GM23248 (cell line): ENCODE measurements around the gene ATP7A. TPM values are rescaled to one million over a fixed set of nuclear protein-coding genes. Genes with fewer than 3 reads are reported as not detected.

ENCODE experiments used
- DNase-seq: peaks from one replicate; pipeline ENCODE4 v3.0.0-alpha.2; 2015
- H2AFZ ChIP-seq: fragments of 200-600 bp; sonication (generic); 2 replicates; pipeline ENCODE4 v1.6.1; 2016; ENCODE audit warnings: antibody characterized with exemption
- H3F3A ChIP-seq: fragments of 200-600 bp; sonication (generic); 2 replicates; pipeline ENCODE4 v1.6.1; 2016; ENCODE audit warnings: mild to moderate bottlenecking, antibody characterized with exemption, mixed run types; ENCODE audit not compliant: insufficient read depth
- H3K27ac ChIP-seq: fragments of 200-600 bp; sonication (generic); 2 replicates; pipeline ENCODE4 v1.5.1; 2016; ENCODE audit warnings: mild to moderate bottlenecking
- H3K27me3 ChIP-seq: fragments of 200-600 bp; sonication (generic); replicated peaks from 2 replicates; pipeline ENCODE4 v1.6.1; 2016; ENCODE audit warnings: mild to moderate bottlenecking; ENCODE audit not compliant: insufficient read depth
- H3K36me3 ChIP-seq: fragments of 200-600 bp; sonication (generic); 2 replicates; pipeline ENCODE4 v1.6.1; 2016; ENCODE audit warnings: low read depth, mild to moderate bottlenecking
- H3K4me1 ChIP-seq: fragments of 200-600 bp; sonication (generic); 2 replicates; pipeline ENCODE4 v1.6.1; 2016; ENCODE audit warnings: mild to moderate bottlenecking; ENCODE audit not compliant: insufficient read depth
- H3K4me2 ChIP-seq: fragments of 200-600 bp; sonication (generic); one replicate; pipeline ENCODE4 v1.6.1; 2016; ENCODE audit warnings: mild to moderate bottlenecking; ENCODE audit not compliant: unreplicated experiment
- H3K4me3 ChIP-seq: fragments of 200-600 bp; sonication (generic); 2 replicates; pipeline ENCODE4 v1.5.1; 2016; ENCODE audit warnings: mild to moderate bottlenecking
- H3K79me2 ChIP-seq: fragments of 200-600 bp; sonication (generic); 2 replicates; pipeline ENCODE4 v1.6.1; 2016; ENCODE audit warnings: mild to moderate bottlenecking; ENCODE audit not compliant: insufficient read depth
- H3K9ac ChIP-seq: fragments of 200-600 bp; sonication (generic); 2 replicates; pipeline ENCODE4 v1.6.1; 2016; ENCODE audit warnings: mild to moderate bottlenecking
- H3K9me2 ChIP-seq: fragments of 200-600 bp; sonication (generic); 2 replicates; pipeline ENCODE4 v1.6.1; 2016; ENCODE audit warnings: mixed run types, mild to moderate bottlenecking, moderate library complexity; ENCODE audit not compliant: insufficient read depth
- H3K9me3 ChIP-seq: fragments of 200-600 bp; sonication (generic); one replicate; pipeline ENCODE4 v1.6.1; 2017; ENCODE audit warnings: low read depth
- H4K20me1 ChIP-seq: fragments of 200-600 bp; sonication (generic); 2 replicates; pipeline ENCODE4 v1.6.0; 2016; ENCODE audit not compliant: insufficient read depth
- EZH2 ChIP-seq: fragments of 200-600 bp; sonication (generic); IDR thresholded peaks from 2 replicates; pipeline ENCODE4 v1.6.1; 2018; ENCODE audit warnings: antibody characterized with exemption, mild to moderate bottlenecking; ENCODE audit not compliant: insufficient read depth, poor library complexity, severe bottlenecking
- EZH2phosphoT487 ChIP-seq: fragments of 200-600 bp; sonication (generic); IDR thresholded peaks from 2 replicates; pipeline ENCODE4 v1.6.1; 2018; ENCODE audit warnings: antibody characterized with exemption, moderate library complexity, mild to moderate bottlenecking, low read depth; ENCODE audit not compliant: insufficient read depth
- WGBS, 2 experiments: methylation state at CpG; one replicate each; pipeline ENCODE4 v1.1.6; 2015 to 2017; ENCODE audit warnings: low lambda C conversion rate in 2 of 2, low coverage in 1 of 2; ENCODE audit errors: missing lambda C conversion rate in 2 of 2; 5-methylcytosine and 5-hydroxymethylcytosine counted together
- in situ Hi-C: fragments of 300-500 bp; cut with MboI; formaldehyde crosslinking; loops from 2 replicates; pipeline ENCODE4 v1.15.0; 2020
- polyA plus RNA-seq: library from polyadenylated mRNA; unstranded; fragments of >200 nt; fragmentation: Nextera tagmentation; extraction: Ambion mirVana; gene quantifications from 2 replicates; pipeline ENCODE4 v1.2.1, GENCODE V29; 2016
- total RNA-seq: library from RNA; depleted of rRNA; stranded (reverse); fragments of >200 nt; shearing (Covaris generic); gene quantifications from 2 replicates; pipeline ENCODE4 v1.2.3, GENCODE V29; 2014

The ATP7A gene
- total and polyA plus RNA-seq, 2 experiments from 2014 or later = 4.1 to 6.6 TPM

DNA sequence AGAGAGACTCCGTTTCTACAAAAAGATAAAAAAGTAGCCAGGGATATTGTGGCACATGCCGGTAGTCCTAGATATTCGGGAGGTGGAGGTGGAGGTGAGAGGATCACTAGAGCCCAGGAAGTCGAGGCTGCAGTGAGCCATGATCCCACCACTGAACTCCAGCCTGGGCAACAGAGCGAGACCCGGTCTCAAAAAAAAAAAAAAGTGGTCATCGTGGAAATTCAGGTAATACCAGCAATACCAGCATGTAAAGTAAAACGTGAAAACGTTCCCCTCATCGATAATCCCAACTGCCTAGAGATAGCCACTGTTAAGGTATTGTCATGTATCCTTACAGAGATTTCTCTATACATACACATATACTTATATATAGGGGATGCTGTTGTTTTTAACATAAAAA, 16.8 kb upstream of the ATP7A start:
- Histone ChIP-seq H4K20me1 (no peaks in the 10 kb centered on the region), H3K36me3 (no peaks in the 10 kb centered on the region), H3K4me1 (peaks cover 5% of the 10 kb centered on the region; the same call in 1 of the 2 replicates), H2AFZ (no peak overlapping the region), H3F3A (0 out of 2 replicates have a peak, but pooled peaks cover 10% of the 10 kb centered on the region), H3K9me3 (no peaks in the 10 kb centered on the region), H3K4me2 (peak overlapping the region; percentile 86), H3K9ac (peak overlapping the region; percentile 98; the same call in 1 of the 2 replicates), H3K27me3 (no peaks in the 10 kb centered on the region), H3K27ac (no peak overlapping the region), H3K79me2 (peaks cover 63% of the 10 kb centered on the region), H3K4me3 (peak overlapping the region; percentile 84), H3K9me2 (no peaks in the 10 kb centered on the region)
- in situ Hi-C loops = no loop called here
- no peak for DNase-seq
- TF ChIP-seq EZH2phosphoT487 = no peak
- no peak for TF ChIP-seq EZH2
- 89 to 97% methylated on average over 7 to 10 of the region's 10 CpGs for WGBS, 2 experiments

- Histone ChIP-seq H3F3A (peaks cover 19% of the 10 kb centered on the region), H4K20me1 (no peaks in the 10 kb centered on the region), H3K27me3 (no peaks in the 10 kb centered on the region), H3K36me3 (no peaks in the 10 kb centered on the region), H2AFZ (peak within 1 kb of the TSS; percentile 83), H3K27ac (peak within 1 kb of the TSS; percentile 97), H3K4me3 (peak within 1 kb of the TSS; percentile 84), H3K4me2 (peak within 1 kb of the TSS; percentile 86), H3K9me2 (no peaks in the 10 kb centered on the region), H3K9ac (peak within 1 kb of the TSS; percentile 98), H3K9me3 (no peaks in the 10 kb centered on the region), H3K4me1 (peaks cover 5% of the 10 kb centered on the region; the same call in 1 of the 2 replicates), H3K79me2 (peaks cover 56% of the 10 kb centered on the region)
- TF ChIP-seq EZH2phosphoT487 (no peak), EZH2 (no peak)
- peak; percentile 94 for DNase-seq
- in situ Hi-C loops = no loop called here
- WGBS, 2 experiments = 0 to 1% methylated on average over 35 to 38 of the region's 49 CpGs
Observed at GRCh38 chrX:77894921-77895886, 15.3 kb upstream of the ATP7A start, which contains the start of gene MAGT1. Gene MAGT1 (minus strand): TSS chrX:77895435. CDS start chrX:77895410, 25 bp downstream.

DNA sequence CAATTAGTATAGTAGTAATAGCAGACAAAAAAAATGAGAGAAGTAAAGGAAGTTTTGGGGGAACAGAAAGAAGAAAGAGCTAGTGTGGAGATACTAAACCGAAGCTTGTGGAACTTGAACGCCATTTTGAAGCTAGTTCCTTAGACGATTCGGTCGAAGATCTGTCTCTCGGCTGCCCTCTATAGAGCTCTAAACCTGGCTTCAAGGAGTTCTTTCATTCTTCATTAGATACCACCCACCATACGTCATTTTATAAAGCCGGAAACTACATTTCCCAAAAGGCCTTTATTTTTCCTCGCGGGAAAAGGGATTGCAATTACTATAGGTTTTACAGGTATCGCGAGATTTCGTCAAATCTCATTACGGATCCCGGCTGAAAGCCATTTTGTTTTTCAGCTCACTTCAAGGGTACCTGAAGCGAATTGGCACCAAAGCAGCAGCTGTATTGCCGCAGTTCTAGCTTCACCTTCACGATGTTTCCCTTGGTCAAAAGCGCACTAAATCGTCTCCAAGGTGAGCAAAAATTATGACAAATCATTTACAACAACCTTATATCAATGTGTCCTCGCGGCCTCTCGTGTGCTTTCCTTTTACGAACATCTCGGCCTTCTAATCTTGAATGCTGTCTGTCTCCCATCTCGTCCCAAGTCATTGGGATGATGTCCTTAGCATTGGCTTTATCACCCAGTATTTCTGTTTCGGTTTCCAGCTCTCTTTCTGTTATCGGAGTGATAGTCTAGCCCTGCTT, 11.2 kb upstream of the ATP7A start, which contains the start of gene COX7B:
TSS of gene COX7B (plus strand) at position 388 of the 748 bp plus-strand sequence. CDS start at position 474, 86 bp downstream.
- Histone ChIP-seq H3K4me1 (peaks cover 11% of the 10 kb centered on the region), H3K9me2 (no peaks in the 10 kb centered on the region), H3K36me3 (no peaks in the 10 kb centered on the region), H3K4me3 (peak within 1 kb of the TSS; percentile 97), H3K9ac (peak within 1 kb of the TSS; percentile 97), H3F3A (peaks cover 17% of the 10 kb centered on the region), H4K20me1 (no peaks in the 10 kb centered on the region), H3K9me3 (no peaks in the 10 kb centered on the region), H3K27ac (peak within 1 kb of the TSS; percentile 94), H3K4me2 (peak within 1 kb of the TSS; percentile 95), H3K27me3 (no peaks in the 10 kb centered on the region), H3K79me2 (peaks cover 52% of the 10 kb centered on the region), H2AFZ (peak within 1 kb of the TSS; percentile 99)
- TF ChIP-seq EZH2 (no peak), EZH2phosphoT487 (no peak)
- in situ Hi-C loops = no loop called here
- 1% methylated on average over 28 of the region's 28 CpGs for WGBS, 2 experiments
- DNase-seq = peak; percentile 94

DNA sequence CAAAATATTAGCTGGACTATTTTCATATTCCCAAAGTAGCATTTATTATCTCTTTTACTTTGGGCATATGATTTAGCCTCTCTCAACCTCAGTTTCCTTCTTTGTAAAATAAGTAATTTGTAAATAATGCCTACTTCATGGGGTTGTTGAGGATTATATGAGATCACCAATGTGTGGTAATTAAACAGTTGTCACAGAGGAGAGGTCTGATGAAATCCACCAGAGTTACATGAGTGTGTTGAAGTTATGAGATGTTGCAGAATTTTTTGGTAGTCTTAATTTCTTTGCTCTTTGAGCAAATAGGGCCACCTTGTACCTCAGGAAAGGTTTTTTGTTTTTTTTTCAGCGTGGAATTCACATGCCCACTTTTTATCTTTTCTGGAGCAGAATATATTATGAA, 9.8 kb upstream of the ATP7A start:
- peak overlapping the region; percentile 97 for H3K9ac ChIP-seq
- in situ Hi-C loops = no loop called here
- WGBS, 2 experiments = 100% methylated on average over 1 of the region's 1 CpG
- H3K9me3 ChIP-seq = no peaks in the 10 kb centered on the region
- no peaks in the 10 kb centered on the region for H4K20me1 ChIP-seq
- H3K4me3 ChIP-seq = peak overlapping the region; percentile 97
- peaks cover 47% of the 10 kb centered on the region for H3K79me2 ChIP-seq
- no peak overlapping the region for H2AFZ ChIP-seq
- H3K9me2 ChIP-seq = no peaks in the 10 kb centered on the region
- TF ChIP-seq EZH2 (no peak), EZH2phosphoT487 (no peak)
- no peaks in the 10 kb centered on the region; the same call in 1 of the 2 replicates for H3K36me3 ChIP-seq
- peak; percentile 51 for DNase-seq
- peak overlapping the region; percentile 87 for H3K27ac ChIP-seq
- peaks cover 9% of the 10 kb centered on the region for H3F3A ChIP-seq
- no peaks in the 10 kb centered on the region for H3K27me3 ChIP-seq
- peak overlapping the region; percentile 95 for H3K4me2 ChIP-seq
- peaks cover 11% of the 10 kb centered on the region for H3K4me1 ChIP-seq
